ENCODE measurements around the gene CD200R1.
"Not testable (repeated sequence)": the region's sequence is repeated elsewhere in the genome, so short reads cannot be mapped to it uniquely, and the experiment has no call there.

Gene CD200R1

DNA sequence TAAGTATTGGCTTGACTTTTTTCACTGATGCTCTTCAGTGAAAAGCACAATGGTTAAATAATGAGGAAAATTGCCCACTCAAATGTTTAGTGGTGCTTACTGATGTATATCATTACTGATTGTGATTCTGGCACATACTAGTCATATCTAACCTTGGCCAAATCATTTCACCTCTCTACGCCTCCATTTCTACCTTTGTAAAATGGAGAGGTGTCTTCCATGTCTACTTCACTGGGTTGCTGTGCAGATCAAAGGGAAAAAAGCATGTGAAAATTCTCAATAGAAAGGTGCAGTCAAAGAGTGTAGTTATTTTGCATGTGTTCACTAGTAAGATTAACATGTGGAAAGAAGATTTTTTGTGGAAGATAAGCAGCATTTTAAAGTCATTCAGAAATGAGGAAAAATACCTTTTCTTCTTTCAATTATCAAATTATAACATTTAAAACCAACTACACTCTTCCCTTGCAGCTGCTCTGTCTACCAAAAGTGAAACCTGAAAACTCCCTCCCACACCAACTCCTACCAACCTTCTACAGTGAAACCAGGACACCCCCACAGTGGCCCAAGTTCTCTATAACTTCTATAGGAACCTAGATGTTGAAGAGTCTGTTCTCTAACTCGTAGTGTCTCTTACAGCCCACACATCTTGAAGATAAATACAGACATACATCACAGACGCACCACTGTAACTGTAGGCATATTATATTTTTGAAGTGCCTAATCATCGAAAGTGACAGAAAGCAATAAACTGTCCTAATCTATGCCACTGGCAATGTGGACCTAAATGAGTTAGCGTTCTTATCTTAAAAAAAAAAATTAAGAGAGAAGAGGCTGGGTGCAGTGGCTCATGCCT lies 1.4 kb downstream of the CD200R1 start:
- DNase-seq = peak; percentile 77 to 81 (median 79)

DNA sequence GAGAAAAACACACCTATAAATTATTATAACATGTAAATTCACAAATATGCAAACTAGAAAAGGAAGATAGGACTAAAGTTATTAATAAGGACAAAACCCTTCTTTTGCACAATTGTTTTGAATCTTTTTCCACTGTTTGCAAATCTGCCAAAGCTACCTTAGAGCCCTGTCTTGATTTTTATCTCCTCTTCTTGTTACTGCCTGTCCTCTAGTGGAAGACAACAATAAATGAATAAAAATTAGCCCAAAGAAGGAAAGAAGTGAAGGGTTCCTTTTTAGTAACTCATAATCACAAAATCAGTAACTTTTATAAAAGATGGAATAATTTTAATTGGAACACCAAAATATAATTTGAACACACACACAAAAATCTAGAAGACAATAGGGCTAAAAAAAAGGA lies 2.7 kb downstream of the CD200R1 start:
- no peak for DNase-seq

DNA sequence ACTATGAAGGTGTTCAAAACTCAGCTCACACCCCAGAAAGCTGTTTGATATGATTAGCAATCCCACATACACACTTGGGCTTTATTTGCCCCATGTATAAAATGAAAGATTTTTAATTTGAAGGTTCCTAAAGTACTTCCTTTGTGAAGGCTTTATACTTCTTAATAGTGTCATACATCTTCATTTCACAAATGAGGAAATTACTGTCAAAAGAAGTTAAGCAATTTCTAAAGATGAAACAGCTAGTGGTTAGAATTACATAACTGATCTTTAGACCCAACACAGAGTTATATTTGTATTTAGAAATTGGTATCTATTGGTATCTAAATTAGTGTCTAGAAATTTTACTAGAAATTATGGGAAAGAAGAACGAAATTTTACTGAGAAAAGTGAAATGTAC lies 7.1 kb downstream of the CD200R1 start:
- peak; percentile 52 to 91 (median 90) for DNase-seq

DNA sequence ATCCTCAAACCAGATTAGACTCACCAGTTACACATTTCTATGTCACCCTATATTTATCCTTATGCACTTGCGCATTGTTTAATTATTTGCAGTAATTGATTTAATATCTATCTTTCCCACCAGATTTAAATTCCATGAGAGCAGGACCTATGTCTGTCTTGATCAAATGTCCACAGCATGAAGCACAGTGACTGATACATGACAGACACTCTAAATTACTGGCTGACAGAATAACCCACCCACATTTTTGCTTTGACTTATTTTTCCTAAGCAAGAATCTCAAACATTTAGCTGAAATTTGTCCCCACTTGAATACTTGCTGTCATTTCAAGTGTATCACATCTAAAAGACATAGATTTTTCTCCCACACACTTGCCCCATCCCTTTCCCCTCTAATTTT lies 7.5 kb downstream of the CD200R1 start:
- no peak for DNase-seq

DNA sequence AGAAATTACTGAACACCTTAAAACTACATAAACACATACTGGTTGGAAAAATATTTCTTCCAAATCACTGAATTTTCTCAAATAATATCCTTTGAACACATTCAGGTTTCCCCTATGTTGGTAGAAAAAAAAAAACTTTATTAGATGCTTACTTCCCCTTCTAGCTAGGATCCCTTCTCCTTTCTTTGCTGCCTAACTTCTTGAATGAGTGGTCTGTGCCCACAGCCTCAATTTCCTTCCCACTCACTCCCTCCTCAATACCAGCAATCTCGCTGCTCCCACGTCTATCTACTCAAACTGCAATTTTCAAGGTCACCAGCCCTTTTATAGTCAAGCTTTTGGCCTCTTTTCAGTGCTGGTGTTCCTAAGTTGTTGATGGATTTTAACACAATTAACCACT lies 8.3 kb downstream of the CD200R1 start:
- DNase-seq = peak; percentile 42 to 68 (median 63)

DNA sequence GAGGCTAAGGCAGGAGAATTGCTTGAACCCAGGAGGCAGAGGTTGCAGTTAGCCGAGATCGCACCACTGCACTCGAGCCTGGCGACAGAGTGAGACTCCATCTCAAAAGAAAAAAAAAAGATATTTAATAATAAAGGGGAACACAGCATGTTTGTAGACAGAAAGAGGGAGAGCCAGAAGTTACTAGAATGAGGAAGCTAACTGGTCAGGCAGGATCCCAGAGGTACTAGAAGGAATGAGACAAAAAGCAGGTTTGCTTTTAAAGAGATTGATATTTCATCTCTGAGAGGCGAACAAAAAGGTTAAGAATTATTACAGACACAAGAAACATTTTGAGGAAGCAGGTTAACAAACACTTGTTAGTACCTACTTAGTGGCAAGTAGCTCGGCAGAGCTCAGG lies 9.2 kb downstream of the CD200R1 start:
- DNase-seq = peak in 1 of 3 donors; percentile 33

DNA sequence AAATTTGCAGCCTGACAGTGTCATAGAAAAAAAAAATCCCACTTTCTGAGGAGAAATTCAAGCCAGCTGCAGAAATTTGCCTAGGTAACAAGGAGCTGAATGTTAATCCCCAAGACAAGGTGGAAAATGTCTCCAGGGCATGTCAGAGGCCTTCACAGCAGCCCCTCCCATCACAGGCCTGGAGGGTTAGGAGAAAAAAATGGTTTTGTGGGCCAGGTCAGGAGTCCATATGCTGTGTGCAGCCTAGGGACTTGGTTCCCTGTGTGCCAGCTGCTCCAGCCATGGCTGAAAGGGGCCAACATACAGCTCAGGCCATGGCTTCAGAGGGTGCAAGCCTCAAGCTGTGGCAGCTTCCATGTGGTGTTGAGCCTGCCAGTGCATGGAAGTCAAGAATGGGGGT lies 11.2 kb downstream of the CD200R1 start:
- DNase-seq = no peak

DNA sequence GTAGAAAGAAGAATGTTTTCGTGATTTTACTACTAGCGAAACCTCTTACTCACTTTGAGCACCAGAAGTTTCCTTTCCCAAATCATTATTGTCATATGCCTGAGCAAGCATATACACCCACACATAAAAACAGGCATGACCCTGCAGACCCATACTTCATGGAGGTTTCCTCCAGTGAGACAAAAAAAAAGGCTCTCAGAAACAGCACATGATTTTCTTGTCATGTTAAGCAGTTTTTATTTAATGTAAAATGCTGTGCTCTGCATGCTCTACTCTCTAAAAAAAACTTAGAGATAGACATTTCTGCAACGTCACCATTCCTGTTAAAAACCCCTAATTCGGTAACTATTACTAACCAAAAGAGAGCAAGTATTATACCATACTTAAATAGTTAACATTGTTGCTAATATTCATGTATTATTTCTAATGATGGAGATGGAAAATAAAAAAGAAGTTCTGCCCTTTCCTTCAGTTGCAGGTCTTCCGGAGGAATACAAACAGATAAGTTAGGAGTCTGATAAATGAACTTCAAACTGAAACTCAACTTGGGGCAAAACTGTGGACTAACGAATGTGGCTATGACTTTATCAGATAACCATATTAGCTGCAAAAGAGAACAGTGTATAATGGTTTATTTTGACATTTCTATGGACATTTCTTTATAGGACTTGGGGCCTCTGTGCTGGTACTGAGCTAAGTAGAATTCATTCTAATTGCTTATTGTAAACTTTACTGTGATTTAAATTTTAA lies 15.9 kb downstream of the CD200R1 start:
- DNase-seq = peak; percentile 69 to 83 (median 81)

DNA sequence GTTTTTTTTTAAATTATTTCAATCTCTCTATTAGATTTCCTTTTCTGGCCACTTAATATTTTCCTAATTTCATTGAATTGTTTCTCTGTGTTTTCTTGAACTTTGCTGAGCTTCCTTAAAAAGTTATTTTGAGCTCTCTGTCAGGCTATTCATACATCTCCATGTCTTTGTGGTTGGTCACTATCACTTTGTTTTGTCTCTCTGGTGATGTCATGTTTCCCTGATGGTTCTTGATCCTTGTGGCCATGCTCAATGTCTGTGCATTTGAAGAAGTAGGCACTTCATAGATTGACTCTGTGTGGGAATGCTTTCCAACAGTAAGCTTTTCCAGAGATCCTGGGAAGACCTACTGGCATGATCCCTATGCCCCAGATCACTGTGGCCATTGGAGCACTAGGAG lies 18.6 kb downstream of the CD200R1 start:
- peak in 2 of 3 donors; percentile 46 to 47 for DNase-seq

DNA sequence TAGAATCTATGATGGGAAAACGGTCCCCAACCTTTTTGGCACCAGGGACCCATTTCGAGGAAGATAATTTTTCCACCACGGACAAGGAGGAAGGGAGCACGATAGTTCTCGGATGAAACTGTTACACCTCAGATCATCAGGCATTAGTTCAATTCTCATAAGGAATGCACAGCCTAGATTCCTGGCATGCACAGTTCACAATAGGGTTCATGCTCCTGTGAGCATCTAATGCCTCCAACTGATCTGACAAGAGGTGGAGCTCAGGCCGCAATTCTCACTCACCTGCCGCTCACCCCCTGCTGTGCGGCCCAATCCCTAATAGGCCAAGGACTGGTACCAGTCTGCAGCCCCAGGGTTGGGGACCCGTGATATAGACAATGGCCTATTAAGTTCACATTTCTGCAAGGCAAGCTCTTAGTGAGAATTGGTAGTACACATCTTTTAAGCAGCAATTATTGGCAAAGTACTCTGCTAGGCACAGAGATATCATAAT lies 26.5 kb downstream of the CD200R1 start:
- DNase-seq = no peak

DNA sequence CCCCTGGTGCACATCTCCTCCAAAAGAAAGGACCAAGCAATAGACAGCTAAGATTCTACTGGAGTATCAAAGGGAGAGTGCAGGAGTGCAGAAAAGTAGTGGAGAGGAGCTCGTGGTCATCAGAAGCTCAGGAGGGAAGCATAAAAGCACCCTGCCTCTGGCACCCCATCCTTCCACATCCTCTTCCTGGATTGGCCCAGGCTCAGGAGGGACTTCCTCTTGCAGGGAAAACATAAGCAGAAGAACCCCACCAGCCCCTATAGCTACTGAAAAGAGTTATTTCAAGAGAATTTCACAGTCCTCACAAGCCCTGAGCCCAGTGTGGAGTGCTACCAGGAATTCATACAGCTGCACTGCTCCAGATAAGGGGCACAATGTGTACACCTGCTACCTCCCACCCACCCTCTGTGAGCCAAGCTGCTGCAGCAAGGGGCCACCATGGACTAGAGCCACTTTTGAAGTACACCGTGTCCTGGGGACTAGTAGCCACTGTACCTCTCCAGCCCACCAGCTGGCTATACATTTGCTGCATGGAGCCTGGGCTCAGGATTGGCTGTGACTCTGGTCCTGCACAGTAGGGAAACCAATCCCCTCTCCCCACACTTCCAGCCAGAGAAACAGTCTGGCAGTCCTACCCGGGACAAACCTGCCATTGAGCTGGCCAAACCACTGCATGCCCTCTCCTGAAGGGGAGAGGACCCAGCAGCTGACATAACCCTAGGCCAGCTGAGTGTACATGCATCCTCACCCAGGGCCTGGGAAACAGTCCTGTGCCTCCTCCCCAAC lies 43.0 kb downstream of the CD200R1 start:
- DNase-seq = peak; percentile 24 to 37 (median 33)

DNA sequence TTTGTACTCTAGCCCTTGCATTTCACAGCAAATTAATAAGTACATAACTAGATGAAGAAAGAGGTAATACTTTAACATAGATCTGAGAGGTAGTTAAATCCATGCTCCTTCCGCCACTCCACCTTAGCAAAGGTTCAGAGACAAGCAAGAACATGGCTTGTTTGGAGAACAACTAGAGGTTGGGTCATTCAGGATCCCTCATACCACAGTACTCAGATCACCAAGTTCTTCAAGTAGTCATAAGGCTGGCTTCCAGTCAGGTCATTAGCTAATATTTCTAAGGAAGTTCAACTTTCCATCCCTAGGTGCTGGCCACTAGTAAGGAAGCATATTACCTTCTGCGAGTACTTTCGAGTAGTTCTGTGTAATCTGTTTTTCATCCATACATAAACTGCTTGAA lies 44.1 kb downstream of the CD200R1 start:
- DNase-seq = no peak

DNA sequence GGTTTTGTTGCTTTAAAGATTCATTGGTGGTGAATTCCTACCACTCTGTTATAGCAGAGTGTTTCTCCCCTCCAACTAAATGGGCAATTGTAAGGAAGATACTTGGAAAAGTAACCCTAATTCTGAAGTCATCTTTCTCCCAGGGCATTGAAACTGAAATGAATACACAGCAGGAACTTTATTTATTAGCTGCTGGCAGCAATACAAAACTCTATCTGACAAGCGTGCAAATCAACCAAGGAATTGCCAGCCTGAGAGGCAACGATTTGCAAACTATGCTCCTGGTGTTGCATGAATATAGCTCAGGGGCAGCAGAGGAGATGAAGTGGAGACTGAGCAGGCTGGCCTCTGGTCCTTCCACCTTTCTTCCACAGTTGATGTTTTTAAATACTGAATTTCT lies 48.9 kb downstream of the CD200R1 start:
- no peak for DNase-seq

DNA sequence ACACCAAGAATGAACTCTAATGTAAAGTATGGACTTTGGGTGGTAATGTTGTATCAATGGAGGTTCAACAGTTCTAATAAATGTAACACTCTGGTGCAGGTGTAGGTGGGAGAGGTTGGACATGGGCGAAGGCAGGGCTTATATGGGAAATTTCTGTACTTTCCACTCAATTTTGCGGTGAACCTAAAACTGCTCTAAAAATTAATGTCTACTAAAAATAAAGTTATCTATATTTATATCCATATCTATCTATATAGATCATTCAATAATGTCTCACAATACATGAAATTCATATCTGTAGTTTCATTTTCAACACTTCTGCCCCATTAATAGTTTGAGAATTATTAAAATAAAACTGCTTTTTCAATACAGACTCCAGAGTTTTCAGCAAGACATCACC lies 49.3 kb downstream of the CD200R1 start:
- no peak for DNase-seq

DNA sequence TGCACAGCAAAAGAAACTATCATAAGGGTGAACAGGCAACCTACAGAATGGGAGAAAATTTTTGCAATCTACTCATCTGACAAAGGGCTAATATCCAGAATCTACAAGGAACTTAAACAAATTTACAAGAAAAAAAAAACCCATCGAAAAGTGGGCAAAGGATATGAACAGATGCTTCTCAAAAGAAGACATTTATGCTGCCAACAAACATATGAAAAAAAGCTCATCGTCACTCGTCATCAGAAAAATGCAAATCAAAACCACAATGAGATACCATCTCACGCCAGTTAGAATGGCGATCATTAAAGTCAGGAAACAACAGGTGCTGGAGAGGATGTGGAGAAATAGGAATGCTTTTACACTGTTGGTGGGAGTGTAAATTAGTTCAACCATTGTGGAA lies 55.4 kb downstream of the CD200R1 start:
- not testable (repeated sequence) for DNase-seq

DNA sequence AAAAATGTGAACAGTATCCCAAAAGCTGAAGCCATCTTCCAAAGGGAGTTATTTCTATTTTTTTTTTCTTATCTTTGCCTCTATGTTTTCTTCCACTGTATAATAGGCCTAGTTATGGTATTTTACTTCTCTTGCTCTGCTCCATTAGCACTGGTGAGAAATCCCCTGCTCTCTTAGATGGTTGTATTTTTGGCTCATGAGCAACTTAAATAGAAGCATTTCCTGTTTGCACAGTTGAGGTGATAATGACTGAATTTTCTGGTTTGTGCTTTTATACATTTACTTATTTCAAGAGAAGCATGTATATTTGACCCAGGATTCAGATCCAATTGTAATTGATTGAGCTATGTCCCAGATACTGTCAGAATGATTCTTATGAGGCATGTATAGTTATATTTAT lies 66.7 kb downstream of the CD200R1 start:
- peak in 2 of 3 donors; percentile 25 to 27 for DNase-seq

DNA sequence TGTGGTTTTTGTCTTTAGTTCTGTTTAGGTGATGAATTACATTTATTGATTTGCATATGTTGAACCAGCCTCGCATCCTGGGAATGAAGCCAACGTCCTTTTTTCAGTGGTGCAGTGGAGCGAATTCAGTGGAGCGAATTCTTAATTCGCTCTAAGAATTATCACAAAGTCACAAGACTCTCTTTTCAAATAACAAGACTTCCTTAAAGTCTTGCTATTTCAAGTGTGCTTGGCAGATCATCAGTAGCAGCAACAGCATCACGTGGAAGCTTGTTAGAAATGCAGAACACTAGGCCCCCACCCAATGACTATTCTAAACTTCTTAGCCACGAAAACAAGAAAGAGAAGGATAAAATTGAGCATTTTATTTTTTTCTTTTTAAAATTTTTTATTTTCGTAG lies 70.1 kb downstream of the CD200R1 start:
- DNase-seq = no peak

DNA sequence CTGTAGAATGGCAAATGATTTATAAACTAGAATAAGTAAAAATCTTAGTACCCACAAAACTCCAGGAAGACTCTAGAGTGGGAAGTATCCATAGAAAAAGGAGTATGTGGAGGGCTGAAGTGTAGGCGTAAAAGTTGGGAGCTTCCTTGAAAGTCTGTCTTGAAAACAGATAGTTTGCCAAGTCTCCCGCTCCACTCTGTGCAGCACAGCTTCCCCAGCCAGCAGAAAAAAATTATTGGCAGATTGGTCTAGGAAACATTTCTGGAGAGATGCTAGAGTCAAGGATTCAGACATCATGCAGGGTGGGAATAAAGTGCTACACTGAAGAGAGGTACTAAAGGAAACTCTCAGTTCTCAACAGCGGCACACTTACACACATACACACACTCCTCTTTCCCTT lies 74.8 kb downstream of the CD200R1 start:
- DNase-seq = no peak

DNA sequence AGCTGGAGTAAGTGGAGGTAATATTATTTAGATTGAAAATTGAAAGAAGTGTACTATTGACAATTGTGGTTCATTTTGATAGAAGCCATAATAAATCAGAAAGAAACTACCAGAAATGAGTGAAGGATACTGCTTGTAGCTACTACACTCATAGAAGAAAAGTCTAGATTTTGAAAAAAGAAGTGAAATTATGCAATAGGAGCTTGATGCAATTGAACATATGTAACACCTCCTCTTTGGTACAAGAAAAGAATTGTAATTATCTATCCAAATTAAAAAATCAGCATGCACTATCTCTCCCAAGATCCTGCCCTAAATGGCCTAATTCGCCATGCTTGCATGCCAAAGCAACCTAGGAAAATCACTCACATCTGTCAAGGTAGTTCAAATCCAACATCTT lies 77.1 kb downstream of the CD200R1 start:
- DNase-seq = peak in 1 of 3 donors; percentile 38

DNA sequence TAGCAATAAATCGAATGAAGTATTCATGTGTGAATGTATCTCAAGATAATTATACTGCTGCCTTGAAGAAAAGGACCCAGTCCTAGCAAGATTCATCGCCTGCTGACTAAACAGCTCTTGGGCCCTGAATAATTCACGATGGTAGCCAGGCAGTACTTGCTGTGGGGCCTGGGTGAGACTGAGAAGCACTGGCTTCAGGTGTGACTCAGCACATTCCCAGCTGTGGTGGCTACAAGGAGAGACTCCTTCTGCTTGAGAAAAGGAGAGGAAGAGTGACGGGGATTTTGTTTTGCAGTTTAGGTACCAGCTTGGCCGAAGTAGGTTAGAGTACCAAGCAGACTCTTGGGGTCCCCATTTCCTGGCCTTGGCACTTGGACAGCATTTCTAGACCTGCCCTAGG lies 80.6 kb downstream of the CD200R1 start:
- DNase-seq = peak in 1 of 3 donors; percentile 17

DNA sequence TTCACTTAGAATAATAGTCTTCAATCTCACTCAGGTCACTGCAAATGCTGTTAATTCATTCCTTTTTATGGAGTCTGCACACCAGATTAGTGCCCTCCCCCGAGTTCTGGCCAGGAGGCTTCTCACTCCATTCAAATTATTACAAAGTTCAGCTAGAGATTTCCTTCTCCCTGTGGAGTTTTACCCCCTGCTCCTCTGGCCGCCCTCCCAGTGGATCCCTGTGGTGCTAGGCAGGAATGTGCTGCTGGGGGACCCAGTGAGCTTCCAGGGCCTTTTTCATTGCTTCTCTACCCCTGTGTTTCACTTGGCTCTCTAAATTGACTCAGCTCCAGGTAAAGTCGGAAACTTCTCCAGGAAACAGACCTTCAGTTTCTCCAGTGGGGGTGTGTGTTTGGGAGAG lies 85.5 kb downstream of the CD200R1 start:
- no peak for DNase-seq

DNA sequence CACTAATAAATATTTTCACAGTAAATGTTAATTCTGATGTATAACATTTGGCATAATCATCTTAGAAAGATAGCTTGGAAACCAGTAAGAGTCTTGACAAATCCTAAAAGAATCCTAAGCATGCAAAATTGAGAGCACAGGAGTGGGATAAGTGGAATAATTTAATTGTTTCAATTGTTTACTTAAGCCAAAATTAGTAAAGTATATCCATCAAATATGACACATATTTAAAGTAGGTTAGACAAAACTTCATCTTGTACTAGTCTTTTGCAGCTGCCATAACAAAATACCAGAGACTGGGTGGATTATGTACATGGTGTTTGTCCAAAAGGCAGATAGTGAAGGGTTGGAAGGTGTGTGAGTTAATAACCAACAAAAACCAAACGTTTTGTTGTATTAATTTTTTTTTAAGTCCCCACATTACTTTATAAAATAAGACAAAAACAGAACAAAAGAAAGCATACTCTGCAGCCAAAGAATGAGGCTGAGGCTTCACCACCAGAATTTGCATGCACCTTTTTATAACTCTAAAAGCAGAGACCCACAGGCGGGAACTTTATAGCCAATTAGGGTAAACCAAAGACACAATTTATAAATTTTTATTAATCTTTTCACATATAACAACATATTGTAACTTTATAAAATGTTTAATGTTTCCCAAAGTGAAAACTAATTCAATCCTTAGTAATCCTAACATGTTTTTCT lies 86.4 kb downstream of the CD200R1 start:
- peak in 1 of 3 donors; percentile 9 for DNase-seq

Measured in suppressor macrophage treated with lipopolysaccharide for 1 hour (primary cell).